ENCODE results near the gene USP10.

Gene USP10

GRCh38 chr16:84825896-84826557 lies 126.2 kb downstream of the USP10 start:
- peak; percentile 64 for DNase-seq (ENCODE audit: low read depth)

- no peak for DNase-seq (ENCODE audit: low read depth)
These were observed 126.8 kb downstream of the USP10 start for GRCh38 chr16:84826558-84826941.

DNA sequence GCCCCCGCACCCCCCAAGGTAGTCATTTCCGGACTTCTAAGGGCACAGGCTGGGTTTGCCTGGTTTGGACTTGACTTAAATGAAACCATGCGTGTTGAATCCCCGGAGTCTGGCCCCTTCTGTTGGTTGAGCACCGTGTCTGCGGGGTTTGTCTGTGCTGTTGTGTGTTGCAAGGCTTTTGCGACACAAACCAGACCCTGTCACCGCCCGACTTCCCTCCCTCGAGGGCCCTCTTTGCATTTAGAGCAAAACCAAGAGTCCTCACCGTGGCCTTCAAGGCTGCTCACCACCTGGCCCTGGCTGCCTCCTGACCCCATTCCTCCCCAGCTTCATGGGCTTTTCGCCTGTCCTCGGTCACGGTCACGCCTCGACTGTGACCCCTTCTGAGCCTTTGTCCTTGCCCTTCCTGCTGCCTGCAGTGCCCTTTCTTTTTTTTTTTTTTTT lies 127.4 kb downstream of the USP10 start:
- no peak for DNase-seq (ENCODE audit: low read depth)

DNA sequence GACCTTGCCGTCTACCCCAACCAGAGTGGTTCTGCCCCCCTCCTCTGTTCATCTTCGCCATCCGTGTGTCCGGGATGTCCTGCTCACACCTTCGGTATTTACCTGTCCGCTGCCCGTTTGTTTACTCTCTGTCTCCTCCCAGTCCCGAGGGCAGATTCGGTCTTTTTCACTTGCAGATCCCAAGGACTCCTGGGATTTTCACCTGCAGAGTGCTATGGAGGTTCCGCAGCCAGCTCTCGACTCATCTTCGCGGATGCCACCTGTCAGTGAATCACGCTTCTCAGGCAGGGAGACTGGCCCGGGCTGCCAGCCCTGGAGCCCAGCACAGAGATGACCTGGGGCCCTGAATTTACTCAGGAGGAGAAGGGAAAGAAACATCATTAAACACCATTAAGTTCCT lies 128.1 kb downstream of the USP10 start:
- no peak for DNase-seq (ENCODE audit: low read depth)

- no peak for DNase-seq (ENCODE audit: low read depth)
These were observed 128.5 kb downstream of the USP10 start for GRCh38 chr16:84828322-84828721.
